Myocyte (in vitro differentiated cells): ENCODE data around the gene RETN. TPM values are rescaled to one million over a fixed set of nuclear protein-coding genes. Genes with fewer than 3 reads are reported as not detected.

ENCODE experiments used
- DNase-seq: peaks from one replicate; pipeline ENCODE4 v3.0.0-alpha.2; 2012; ENCODE audit warnings: low read depth
- total RNA-seq: library from RNA; depleted of rRNA; stranded (reverse); fragments of >200 nt; gene quantifications from 2 replicates; pipeline ENCODE4 v1.2.3, GENCODE V29; 2014

The RETN gene
- total RNA-seq, 1 donor from 2014 or later, result not detected

DNA sequence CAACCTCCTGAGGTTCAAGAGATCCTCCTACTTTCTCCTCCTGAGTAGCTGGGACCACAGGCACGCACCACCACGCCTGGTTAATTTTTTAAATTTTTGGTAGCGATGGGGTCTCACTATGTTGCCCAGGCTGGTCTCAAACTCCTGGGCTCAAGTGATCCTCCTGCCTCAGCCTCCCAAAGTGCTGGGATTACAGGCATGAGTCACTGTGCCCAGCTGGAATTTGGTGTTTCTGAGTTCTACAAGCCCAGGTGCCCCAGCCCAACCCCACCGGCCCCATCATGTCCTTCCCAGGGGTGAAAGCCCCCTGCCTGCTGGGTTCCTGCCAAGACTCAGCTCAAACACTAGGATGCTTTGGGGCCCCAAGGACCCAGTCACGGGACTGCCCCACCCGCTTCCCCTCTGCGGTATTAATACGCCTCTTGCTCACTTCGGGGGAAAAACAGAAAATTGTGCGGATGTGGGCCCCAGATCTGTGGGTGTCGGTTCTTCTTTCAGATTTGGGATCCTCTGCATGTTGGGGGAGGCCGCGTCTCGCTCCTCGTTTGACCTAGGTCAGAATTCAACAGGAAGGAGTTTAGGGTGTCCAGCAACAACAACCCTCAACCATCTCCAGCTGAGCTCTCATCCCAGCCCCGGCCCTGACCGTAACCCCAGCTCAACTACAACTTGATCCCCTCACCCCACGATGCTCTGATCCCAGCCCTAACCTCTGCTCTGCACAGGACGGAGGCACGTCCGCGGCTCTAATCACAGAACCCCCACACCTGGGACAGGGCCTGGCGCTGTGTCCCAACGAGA, 36.7 kb downstream of the RETN start:
- no peak for DNase-seq

DNA sequence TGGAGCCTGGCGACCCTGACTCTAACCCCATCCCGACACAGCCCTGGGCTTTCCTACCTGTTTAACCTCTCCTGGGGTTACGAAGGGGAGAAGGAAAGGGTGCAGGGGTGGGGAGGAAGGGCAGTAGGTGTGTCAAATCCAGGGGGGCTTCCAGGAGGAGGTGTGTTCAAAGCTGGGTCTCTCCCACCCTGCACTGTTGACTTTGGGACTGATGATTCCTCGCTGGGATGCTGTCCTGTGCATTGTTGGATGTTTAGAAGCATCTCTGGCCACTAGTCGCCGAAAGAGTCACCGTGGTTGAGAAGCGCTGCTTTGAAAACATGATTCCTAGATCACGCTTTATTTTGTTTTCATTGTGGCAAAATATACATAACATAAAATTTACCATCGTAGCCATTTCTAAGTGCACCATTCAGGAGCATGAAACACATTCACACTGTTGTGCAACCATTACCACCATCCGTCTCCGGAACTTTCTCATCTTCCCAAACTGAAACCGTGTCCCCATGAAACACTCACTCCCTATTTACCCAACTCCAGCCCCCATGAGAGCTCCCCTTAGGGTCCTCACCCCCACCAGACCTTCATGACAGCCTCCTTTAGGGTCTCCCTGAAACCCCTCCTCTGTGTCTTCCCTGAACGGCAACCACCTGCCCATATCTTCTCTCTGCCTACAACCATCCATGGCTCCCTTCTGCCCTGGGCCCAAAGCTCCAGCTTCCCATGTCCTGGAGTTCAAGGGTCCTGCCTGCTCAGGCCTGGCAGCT, 37.5 kb downstream of the RETN start:
- DNase-seq, result no peak

DNA sequence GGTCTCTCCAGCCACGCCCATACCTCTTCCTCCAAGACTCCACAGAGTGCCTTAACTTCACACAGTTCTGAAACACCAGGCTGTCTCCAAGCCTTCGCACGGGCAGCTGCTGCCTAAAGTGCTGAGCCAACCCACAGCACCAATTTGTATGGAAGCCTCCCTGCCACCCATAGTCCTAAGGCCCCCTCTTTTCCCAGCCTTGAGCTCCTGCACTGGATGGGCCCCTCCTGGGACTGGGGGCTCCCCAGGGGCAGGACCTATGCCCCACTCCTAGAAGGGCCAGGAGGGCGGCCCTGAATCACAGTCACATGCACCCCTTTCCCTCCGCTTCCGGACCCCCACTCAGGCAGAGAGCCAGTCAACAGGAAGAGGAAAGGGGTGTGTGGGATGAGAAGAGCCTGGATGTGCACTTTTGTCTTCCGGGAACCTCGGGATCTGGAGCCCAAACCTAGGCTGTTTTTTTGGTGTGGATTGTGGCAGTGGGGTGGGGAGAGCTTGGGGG, 38.2 kb downstream of the RETN start:
- no peak for DNase-seq

DNA sequence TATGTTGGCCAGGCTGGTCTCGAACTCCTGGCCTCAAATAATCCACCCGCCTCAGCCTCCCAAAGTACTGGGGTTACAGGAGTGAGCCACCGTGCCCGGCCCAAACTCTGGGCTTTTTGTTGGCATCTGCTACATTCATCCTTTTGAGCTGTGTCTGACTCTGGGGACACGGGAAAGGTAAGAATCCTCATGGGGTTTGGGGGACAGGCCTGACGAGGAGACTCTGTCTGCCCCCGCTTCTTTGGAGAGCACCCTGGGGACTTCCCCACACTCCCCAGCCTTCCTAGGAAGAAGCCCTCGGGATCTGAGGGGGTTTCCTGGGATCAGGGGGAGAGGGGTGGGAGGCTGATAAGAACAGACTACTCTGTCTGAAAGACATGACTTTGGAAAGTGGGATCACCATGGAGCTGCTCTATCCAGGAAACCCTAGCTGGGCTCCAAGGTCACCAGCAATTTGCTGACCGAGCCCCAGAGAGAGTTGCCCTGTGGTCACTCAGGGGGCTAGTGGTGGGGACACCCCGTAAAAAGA, 41.1 kb downstream of the RETN start:
- no peak for DNase-seq

DNA sequence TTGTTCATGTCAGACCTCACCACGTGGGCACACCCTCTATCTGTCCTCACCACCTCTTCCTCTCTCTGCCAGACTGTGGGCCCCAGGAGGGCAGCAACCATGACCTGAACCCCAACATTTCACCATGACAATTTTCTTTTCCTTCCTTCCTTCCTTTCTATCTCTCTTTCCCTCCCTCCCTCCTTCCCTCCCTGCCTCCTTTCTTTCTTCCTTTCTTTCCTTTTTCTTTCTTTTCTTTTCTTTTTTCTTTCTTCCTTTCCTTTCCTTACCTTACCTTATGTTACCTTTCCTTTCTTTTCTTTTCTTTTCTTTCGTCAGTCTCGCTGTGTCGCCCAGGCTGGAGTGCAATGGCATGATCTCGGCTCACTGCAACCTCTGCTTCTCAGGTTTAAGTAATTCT, 41.8 kb downstream of the RETN start:
- DNase-seq, result no peak

DNA sequence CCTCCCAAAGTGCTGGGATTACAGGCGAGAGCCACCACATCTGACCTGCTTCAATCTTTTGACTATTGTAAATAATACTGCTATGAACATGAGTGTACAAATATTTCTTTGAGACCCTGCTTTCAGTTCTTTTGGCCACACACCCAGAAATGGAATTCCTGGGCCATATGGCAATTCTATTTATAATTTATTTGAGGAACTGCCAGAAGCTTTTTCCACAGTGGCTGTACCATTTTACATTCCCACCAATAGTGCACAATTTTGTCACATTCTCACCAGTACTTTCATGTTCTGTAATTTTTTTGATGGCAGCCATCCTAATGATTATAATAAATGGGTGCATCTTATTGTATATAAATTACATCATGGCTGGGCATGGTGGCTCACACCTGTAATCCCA, 46.8 kb downstream of the RETN start:
- DNase-seq, result no peak

DNA sequence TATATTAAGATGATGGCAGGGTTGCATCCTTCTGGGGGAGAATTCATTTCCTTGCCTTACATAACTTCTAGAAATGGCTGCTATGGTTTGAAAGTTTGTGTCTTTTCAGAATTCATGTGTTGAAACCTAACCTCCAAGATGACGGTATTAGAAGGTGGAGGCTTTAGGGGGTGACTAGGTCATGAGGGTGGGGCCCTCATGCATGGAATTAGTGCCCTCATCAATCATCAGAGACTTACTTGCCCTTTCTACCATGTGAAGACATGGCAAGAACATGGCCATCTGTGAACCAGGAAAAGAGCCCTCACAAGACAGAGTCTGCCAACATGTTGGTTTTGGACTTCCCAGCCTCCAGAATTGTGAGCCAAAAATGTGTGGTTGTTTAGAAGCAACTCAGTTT, 47.9 kb downstream of the RETN start:
- DNase-seq, result no peak

DNA sequence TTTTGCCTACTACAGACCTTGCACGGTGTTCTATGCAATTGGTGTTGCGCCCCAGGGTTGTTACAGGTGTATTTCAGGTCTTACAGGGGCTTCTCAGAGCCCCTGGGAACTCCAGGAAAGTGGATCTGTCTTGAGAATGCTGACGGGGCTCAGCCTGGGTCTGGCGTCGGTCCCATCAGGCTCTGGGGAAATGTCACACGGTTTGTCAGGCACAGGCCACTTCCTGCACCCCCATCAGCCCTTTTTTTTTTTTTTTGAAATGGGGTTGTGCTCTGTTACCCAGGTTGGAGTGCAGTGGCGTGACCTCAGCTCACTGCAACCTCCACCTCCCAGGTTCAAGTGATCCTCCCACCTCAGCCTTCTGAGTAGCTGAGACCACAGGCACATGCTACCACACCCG, 49.8 kb downstream of the RETN start:
- no peak for DNase-seq

Other genes starting within 250 kb of the RETN start
- 2.4 and 5.0 TPM in 2 replicates for gene PEX11G, start 180.0 kb upstream of the RETN start, total RNA-seq
- 70.8 and 83.6 TPM in 2 replicates for gene ZNF358, start 152.9 kb upstream of the RETN start, total RNA-seq
- 9.2 and 10.7 TPM in 2 replicates for gene MCOLN1, start 146.4 kb upstream of the RETN start, total RNA-seq
- 92.8 and 127 TPM in 2 replicates for gene PNPLA6, start 133.3 kb upstream of the RETN start, total RNA-seq
- gene CAMSAP3, start 73.2 kb upstream of the RETN start, total RNA-seq, result not detected in 2 replicates
- gene XAB2, start 39.5 kb upstream of the RETN start, total RNA-seq, result 30.5 and 31.2 TPM in 2 replicates
- gene PET100, start 39.3 kb upstream of the RETN start, total RNA-seq, result 8.8 and 15.9 TPM in 2 replicates
- gene PCP2, start 35.3 kb upstream of the RETN start, total RNA-seq, result not detected in 2 replicates
- gene STXBP2, start 31.9 kb upstream of the RETN start, total RNA-seq, result 1.9 TPM in 1 of 2 replicates, not detected in the other
- gene MCEMP1, start 8.0 kb downstream of the RETN start, total RNA-seq, result not detected in 2 replicates
- 50.4 and 95.9 TPM in 2 replicates for gene TRAPPC5, start 11.8 kb downstream of the RETN start, total RNA-seq
- not detected in 2 replicates for gene FCER2, start 33.1 kb downstream of the RETN start, total RNA-seq
- not detected in 2 replicates for gene CLEC4G, start 63.1 kb downstream of the RETN start, total RNA-seq
- not detected in 2 replicates for gene CD209, start 78.5 kb downstream of the RETN start, total RNA-seq
- gene CLEC4M, start 94.2 kb downstream of the RETN start, total RNA-seq, result not detected in 2 replicates
- gene EVI5L, start 161.2 kb downstream of the RETN start, total RNA-seq, result 25.2 and 25.4 TPM in 2 replicates
- gene PRR36, start 205.3 kb downstream of the RETN start, total RNA-seq, result not detected in 2 replicates
- gene LRRC8E, start 219.5 kb downstream of the RETN start, total RNA-seq, result 0.53 and 1.0 TPM in 2 replicates
- gene MAP2K7, start 234.8 kb downstream of the RETN start, total RNA-seq, result 13.1 and 16.0 TPM in 2 replicates
- 0.21 and 4.2 TPM in 2 replicates for gene TGFBR3L, start 245.8 kb downstream of the RETN start, total RNA-seq